NK-92 (cell line): Measurements from ENCODE around the gene UFM1.
"Not testable (repeated sequence)": the region's sequence is repeated elsewhere in the genome, so short reads cannot be mapped to it uniquely, and the experiment has no call there.

Experiments
- DNase-seq: peaks from one replicate; lab custom pipeline; 2025; ENCODE audit not compliant: unreplicated experiment; lab: John Stamatoyannopoulos, UW

The UFM1 gene

GRCh38 chr13:38349390-38350113, at the start of gene UFM1:
TSS of gene UFM1 (plus strand) at chr13:38349851. CDS start at chr13:38349920, 69 bp downstream.
- DNase-seq: peak; percentile 5

DNA sequence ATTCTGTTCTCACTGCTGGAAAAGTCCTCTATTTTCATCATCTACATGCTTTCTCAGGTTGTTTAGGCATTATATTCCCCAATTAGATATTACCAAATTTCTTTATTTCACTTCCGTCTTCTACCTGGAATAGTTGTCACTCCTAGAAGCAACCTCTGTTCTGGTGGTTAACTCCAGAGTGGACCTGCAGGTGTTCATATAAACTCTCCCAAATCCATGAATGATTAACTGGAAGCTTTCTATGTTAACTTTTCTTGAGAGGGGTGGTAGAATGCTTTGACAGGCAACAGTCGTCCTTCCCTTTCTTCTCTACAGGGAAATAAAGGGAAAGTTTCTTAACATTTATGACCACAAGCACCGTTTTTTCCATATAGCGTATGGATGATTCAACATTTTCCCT, 48.4 kb upstream of the UFM1 start:
- no peak for DNase-seq

DNA sequence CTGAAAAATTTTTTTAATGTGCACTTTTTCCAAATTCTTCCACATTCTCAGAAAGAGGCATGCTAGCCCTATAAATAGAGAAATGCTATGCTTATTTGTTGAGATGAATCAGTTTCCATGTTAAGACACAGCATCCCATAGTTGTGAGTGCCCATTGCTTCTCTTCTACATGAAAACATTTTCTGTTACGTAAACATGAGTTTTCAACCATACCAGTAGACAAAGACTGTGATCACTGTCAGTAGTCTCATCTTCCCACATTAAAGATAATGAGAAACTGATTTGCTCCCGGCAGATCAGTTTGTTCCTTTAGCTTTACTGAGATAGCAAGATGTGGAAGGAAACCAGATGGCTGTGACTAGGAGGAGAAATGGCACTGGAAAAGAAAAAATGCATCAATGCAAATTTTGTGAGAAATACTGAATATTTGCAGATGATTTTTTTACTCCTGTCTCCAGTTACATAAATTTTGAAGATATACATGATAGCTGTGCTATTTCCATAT, 45.8 kb upstream of the UFM1 start:
- DNase-seq: no peak

- no peak for DNase-seq
These were observed 40.9 kb upstream of the UFM1 start for GRCh38 chr13:38308736-38309135.

DNA sequence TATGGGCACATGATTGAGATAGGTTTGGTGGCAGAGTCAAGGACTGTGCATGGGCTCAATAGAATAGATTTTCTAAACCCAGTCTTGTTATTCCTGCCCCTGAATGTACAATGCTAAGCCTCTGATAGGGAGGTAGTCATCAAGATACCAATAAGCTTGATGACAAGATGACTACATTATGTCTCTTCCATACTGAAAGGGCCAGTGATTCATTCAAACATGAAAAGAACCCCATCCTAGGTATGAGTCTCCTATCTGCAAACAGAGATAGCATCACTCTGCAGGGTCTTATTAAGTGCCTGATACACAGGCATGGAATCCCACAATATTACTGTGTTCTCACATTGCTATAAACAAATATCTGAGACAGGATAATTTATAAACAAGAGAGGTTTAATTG, 40.3 kb upstream of the UFM1 start:
- DNase-seq: no peak

DNA sequence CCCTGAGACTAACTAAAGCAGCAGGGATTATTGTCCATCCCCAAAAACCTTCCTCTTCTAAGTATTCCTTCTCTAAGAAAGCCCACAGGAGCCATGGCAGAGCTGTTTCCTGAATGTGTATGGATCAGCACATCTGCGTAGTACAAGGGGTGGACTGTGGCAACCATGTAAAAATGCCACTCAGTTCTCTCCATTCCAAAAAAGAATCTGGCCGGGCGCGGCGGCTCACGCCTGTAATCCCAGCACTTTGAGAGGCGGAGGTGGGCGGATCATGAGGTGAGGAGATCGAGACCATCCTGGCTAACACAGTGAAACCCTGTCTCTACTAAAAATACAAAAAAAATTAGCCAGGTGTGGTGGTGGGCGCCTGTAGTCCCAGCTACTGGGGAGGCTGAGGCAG, 38.5 kb upstream of the UFM1 start:
- DNase-seq: not testable (repeated sequence)

DNA sequence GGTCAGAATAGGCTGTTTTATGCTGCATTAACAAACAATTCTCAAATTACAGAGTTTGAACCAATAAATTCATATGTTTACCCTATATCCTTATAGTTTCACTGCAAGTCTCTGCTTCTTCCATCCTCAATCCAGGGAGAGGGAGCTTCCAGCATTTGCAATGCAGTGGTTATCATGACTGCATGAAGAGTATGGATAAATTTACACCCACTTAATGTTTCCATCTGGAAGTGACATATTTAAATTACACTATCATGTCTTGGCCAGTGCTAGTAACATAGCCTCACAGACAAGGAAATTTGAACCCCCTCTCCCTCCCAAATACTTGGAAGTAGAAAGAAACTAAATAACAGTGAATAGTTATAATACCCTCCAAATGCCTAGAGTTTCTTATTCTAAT, 33.5 kb upstream of the UFM1 start:
- no peak for DNase-seq

GRCh38 chr13:38321654-38322053, 28.0 kb upstream of the UFM1 start:
- DNase-seq: no peak

GRCh38 chr13:38325426-38325825, 24.2 kb upstream of the UFM1 start:
- DNase-seq: no peak

DNA sequence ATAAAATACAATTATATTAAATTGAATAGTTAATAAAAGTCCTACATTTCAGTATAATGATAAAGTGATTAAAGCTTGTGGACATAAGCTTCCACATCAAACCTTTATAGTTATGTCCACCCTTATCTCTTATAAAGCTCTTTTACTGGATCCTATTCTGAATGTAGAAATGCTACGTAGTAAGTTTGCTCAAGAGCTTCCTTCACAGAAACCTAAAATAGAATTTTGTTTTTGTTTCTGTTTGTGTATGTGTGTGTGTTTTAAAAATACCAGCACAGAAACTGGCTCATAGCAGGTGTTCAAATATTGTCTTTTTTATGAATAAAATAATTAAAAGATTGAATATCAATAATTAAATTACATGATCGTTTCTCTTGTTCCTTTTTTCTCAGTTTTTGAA, 21.0 kb upstream of the UFM1 start:
- DNase-seq: no peak

GRCh38 chr13:38334845-38335244, 14.8 kb upstream of the UFM1 start:
- no peak for DNase-seq

DNA sequence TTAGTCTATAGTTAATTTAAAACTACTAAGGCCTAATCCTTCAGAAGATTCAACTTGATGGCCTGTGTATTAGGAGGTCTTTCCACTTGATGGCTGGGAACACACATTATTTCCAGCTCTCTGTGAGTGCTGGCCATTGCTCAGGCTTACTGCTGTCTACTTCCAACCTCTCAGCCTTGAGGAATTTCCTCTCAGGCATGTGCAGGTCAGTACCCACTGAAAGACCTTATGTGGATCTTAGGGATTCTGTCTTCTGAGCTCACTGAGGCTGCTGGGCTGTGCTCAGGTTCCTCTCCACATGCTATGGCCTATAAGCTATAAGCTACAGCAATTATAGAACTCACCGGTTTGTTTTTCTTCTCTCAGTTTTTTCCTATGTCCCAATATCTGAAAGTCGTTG, 11.6 kb upstream of the UFM1 start:
- DNase-seq: no peak

DNA sequence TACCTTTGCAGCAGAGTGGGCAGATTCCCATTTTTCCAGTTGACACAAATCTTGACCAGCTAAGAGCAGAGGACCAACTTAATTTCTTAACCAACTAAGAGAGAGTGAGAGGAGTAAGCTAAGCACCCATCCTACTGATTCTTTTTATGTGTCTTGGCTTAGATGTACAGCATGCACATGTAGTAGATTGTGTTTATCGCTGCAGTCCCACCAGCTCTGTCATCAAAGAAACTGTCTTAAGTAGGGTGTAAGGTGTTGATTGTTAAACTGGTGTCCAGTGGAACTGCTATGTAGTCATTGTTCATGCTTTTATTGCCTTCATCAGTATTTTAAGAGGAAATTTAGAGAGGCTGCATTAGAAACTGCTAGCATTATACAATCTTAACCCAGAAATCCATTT, 9.0 kb upstream of the UFM1 start:
- DNase-seq: no peak

- no peak for DNase-seq
These were observed 8.4 kb upstream of the UFM1 start for GRCh38 chr13:38341149-38341692.

DNA sequence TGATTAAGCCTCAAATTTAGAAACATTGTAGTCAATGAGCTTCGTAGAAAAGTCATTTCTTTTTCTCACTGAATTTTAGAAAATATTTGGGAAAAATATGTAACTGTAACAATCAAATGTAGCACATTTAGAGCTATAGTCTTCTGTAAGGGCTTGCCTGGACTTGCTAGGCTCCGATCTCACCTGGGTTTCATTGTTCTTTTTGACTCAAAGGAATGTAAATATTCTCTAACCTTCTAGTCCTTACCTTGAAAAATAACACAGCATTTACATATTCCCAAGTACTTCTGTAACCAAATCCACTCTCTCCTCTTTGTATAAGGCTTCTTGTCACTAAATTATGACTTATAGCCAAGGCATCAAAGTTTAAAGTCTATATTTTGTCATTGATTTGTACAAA, 2.9 kb upstream of the UFM1 start:
- DNase-seq: no peak

- DNase-seq: no peak
These were observed 726 bp upstream of the UFM1 start for GRCh38 chr13:38348861-38349389.

GRCh38 chr13:38350114-38350617, 515 bp downstream of the UFM1 start:
- DNase-seq: no peak

GRCh38 chr13:38355595-38356119, 6.0 kb downstream of the UFM1 start:
- DNase-seq: no peak

DNA sequence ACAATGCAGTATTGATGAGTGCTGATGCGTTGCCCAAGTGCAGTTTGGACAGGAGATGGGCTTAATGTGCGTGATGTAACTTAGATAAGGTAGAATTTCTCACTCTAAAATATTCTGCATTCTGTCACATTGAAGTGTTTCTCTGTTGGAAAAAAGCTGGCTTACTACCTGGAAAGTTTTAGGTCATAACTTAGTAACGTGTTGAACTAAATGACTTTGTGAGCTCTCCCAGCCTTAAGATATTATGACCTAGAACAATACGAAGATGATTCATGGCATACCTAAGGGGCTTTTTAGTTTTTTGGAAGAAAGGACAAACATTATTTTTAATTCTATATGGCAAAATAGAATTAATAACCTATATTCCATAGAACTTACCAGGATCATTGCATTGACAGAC, 9.0 kb downstream of the UFM1 start:
- no peak for DNase-seq

- no peak for DNase-seq
These were observed 12.1 kb downstream of the UFM1 start for GRCh38 chr13:38361542-38362262.

- DNase-seq: no peak
These were observed 13.6 kb downstream of the UFM1 start for GRCh38 chr13:38363219-38363618.
